GM21526 (cell line): ENCODE results near the gene TSPEAR.
"Not testable (repeated sequence)": the region's sequence is repeated elsewhere in the genome, so short reads cannot be mapped to it uniquely, and the experiment has no call there.

Experiments
- ATAC-seq: cut with Tn5 transposase; IDR thresholded peaks from one replicate; pipeline ENCODE4 v1.9.1; 2021; ENCODE audit warnings: moderate library complexity; ENCODE audit not compliant: unreplicated experiment, low FRiP score

TSPEAR gene

DNA sequence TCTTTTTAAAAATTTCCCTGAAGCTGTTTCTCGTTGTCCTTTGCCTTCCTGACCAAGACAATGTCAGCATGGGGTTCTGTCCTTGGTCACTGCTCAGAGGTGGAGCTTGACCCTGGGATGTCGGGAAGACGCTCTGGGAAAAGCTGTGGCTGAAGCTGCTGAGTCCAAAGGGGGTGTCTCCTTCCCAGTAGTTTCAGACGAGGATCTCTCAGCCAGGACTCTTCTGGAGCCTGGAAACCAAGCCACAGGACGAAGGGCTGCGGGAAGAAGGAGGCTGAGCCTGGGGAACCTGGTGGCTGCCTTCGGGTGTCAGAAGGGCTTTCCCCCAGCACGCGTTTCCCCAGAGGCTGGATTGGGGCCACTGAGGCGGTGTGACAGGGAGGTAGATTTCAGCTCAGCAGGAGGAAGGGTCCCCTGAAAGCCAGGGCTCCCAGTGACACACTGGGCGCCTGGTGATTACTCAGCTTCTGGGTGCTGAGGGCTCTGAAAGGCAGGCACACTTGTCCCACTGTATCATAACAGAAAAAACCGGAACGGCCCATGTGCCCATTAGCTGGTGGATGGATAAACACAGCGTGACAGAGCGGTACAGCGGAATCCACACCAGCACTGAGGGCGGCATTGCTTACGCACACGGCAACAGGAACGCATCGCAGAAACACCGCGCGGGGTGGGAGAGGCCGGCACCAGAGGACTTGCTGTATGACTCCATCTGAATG, 24.4 kb downstream of the TSPEAR start:
- no peak for ATAC-seq

DNA sequence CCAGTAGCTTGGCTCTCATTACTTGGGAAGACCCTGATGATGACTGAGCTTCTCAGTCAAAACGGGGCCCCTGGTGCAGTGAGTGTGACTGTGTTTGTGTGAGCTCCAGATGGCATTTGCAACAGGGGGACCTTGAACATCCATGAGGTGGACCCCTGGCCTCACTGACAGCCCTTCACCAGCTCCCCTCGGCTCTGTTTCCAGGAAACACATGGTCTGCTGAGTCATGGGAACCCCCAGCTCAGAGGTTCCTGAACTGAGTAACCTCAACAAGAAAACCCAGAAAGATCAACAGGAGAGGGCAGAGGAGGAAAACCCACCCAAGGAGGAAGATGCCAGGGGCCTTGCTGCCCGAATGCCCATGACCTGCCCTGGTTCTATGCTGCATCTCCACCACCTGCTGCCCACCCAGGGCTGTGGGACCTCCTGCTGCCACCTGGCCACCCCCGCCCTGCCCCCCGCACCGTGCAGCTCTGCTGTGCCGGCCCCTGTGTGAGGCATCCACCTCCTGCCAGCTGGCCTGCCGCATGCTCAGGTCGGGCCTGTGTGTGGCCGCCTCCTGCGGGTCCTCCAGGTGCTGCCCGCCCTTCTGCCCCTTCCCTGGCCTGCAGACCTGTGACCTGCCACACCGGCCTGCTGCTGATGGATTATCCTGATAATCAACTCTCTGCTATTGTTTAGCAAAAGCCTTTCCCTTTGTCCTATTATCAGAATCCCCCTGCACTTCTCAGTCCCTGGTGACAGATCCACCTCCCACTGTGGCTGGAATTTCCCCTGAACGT, 25.2 kb downstream of the TSPEAR start:
- ATAC-seq: no peak

DNA sequence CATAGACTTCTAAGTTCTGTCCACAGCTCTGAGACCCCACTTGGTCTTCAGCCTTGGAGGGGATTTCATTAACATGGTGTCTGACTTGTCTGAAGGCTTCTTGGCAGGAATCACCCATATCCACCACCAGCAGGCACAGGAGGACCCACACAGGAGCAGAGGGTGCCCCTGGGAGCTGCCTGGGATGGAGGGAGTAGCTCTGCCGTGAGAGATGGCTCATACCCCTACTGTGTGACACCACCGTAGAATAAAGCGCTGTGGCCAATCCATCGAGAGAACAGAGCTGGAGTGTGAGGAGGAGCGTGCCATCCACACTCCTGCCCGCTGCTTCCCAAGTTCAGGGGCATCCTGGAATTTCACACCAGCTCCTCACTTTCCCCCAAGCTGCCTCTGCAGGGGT, 26.3 kb downstream of the TSPEAR start:
- ATAC-seq: not testable (repeated sequence)

DNA sequence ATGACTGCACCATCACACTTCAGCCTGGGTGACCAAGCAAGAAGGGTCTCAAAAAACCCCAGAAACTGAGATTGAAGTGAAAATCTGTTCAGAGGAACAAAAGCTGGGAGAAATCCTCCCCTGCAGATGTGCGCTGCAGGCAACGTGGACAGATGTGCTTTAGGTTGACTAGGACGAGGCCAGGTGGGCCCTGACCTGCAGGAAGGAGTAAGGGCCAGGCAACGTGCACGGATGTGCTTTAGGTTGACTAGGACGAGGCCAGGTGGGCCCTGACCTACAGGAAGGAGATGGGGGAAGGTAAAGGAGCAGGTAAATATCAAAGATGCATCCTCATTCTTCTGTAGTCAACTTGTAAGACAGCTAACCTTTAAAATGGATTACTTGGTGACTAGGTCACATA, 26.9 kb downstream of the TSPEAR start:
- no peak for ATAC-seq

DNA sequence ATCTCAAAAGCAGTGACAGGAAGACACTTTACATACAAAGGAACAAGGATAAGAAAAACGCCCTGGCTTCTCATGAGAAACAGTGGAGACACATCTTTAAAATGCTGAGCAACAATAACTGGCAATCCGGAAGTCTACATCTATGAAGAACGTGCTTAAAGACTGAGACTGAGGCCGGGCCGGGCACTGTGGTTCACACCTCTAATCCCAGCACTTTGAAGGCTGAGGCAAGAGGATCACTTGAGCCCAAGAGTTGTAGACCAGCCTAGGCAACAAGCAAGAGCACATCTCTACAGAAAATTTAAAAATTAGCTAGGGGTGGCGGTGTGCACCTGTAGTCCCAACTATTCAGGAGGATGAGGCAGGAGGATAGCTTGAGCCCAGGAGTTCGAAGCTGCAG, 27.3 kb downstream of the TSPEAR start:
- no peak for ATAC-seq

DNA sequence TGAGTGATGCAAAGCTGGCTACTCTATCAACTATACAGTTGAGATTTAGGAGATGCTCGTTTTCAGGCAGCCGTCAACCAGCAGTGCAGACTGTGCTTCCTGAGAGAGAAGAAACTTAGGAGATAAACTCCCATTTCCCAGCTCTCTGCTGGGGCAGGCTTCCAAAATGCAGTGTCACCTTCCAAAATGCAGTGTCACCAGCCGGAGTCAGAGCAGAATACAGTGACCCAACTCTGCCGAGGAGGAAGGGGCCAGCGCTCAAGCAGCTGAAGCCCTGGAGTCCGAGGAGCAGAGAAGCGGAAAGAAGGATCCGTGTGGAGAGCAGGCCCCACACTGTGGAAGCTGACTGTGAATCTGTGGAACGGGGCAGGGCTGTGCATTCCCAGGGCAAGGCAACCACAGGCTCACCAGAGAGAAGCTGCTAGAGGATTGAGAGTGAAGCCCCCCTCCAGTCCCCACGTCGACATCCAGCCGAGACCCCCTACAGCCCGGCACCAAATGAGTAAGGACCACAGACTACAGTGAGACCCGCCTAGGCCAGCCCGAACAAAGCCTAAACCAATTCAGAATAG, 28.7 kb downstream of the TSPEAR start:
- ATAC-seq: no peak

DNA sequence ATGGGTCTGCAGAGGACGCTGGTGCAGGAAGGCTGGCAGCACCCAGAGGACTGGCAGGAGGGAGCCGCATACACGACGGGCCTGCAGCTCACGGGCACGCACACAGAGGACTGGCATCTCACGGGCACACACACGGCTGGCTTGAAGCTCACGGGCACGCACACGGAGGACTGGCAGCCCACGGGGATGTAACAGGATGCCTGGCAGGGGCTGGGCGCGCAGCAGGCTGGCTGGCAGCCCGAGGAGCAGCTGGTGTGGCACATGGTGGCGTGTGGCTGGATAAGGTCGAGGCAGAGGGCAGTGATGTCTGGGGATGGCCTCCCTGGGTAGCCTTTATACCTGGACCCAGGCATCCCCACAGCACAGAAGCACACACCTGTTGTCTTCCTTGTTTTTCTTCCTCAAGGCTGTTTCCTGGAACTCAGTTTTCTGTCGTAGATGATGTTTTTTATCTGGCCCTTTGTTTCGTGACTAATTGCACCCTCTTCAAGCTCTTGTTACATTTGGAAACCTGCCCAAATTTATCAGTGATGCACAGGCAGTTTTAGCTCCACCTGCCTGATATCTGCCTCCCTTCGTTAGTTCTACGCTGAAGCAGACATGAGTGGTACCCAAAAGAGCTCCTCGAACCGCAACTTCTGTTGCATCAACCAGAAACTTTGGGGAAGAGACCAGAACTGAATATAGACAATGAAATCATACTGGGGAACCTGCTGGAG, 29.4 kb downstream of the TSPEAR start, which contains the start of gene KRTAP12-1:
TSS of gene KRTAP12-1 (minus strand) at position 303 of the 719 bp plus-strand sequence. CDS start at position 263, 40 bp downstream.
- ATAC-seq: no peak

DNA sequence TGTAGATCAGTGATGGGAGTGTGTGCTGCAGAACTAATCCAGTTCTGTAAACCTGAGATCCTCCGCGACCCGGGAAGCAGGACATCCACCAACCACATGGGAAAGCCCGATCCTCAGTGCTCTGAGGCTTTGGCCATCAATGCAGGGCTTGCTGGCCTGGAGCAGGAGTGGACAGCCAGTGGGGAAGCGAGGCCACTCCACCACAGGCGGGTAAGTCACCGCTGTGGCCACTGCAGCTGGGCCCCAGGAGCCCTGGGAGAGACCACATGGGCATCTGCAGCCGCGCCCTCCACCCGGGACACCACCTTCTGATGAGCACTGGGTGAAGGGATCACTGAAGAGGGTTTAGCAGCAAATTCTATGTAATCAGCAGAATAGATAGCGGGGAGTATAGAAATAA, 30.2 kb downstream of the TSPEAR start:
- no peak for ATAC-seq

DNA sequence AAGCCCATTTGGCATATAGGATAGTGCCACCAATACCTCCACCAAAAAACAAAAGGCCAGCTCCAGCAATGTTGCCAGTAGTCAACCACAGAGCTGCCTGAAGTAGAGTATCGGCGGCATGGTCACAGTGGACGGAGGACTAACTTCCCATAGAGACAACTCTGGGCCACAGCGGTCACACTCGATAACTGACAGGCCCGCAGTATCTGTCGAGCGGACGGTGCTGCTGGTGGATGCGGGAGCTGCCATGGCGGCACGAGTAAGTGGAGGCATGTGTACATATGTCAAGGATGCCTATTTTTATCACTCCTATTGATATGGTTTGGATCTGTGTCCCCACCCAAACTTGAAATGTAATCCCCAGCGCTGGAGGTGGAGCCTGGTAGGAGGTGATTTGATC, 33.5 kb downstream of the TSPEAR start:
- ATAC-seq: no peak

DNA sequence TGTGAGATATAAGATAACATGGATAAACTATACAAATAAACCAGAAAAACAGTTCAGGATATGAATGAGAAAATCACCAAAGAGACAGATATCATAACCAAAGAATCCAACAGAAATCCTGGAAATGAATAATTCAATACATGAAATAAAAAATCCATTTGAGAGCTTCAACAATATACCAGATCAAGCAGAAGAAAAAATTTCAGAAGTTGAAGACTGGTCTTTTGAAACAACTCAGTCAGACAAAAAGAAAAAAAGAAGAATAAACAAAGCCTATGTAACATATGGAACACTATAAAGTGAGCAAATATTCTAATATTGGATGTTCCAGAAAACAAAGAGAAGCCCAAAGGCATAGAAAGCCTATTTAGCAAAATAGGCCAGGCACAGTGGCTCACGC, 39.5 kb downstream of the TSPEAR start:
- no peak for ATAC-seq

DNA sequence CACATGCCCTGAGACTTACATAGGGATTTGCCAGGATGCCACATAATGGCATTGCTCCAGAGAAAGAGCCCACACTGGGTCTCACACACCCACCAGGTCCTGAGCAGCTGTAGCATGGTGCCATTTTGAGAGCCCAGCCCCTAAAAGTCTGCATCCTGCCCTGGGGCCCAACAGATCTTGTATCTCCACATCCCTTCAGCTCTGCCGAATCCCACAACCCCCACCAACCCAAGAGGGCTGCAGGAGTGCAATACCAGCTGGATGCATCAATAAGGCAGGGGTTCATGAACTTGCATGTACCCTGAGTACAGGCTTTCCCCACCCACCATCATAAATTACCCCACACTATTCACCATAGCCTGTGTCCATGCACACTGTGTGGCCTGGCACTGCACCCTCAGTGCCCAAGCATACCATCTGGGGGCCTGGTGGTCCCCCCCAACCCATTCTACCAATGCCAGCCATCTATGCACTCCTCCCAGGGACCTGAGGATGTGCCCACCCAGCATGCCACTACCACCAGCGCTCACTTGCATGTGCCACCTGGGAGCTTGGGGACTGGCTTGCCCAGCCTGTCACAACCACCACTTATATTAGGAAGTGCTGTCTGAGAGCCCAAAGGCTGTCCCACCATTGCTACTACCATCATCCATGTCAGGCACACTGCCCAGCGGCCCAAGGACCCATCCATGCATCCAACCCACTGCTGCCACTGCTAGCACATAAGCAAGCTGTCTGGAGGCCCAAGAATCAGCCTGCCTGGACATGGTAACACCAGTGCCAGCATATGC, 40.5 kb downstream of the TSPEAR start:
- no peak for ATAC-seq

DNA sequence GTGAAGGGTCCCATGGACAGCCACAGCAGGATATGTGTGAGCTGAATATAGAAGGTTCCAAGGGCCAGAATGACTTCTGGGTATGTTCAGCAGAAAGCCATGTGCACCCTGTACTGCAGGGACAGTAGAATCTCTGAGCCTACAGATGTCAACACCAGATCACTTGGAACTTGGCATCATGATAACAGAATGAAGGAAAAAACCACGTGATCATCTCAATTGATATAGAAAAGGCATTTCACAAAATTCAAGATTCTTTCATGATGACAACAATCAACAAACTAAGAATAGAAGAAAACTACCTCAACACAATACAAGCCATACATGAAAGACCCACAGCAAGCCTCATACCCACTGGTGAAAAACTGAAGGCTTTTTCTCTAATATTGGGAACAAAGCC, 43.8 kb downstream of the TSPEAR start:
- no peak for ATAC-seq

DNA sequence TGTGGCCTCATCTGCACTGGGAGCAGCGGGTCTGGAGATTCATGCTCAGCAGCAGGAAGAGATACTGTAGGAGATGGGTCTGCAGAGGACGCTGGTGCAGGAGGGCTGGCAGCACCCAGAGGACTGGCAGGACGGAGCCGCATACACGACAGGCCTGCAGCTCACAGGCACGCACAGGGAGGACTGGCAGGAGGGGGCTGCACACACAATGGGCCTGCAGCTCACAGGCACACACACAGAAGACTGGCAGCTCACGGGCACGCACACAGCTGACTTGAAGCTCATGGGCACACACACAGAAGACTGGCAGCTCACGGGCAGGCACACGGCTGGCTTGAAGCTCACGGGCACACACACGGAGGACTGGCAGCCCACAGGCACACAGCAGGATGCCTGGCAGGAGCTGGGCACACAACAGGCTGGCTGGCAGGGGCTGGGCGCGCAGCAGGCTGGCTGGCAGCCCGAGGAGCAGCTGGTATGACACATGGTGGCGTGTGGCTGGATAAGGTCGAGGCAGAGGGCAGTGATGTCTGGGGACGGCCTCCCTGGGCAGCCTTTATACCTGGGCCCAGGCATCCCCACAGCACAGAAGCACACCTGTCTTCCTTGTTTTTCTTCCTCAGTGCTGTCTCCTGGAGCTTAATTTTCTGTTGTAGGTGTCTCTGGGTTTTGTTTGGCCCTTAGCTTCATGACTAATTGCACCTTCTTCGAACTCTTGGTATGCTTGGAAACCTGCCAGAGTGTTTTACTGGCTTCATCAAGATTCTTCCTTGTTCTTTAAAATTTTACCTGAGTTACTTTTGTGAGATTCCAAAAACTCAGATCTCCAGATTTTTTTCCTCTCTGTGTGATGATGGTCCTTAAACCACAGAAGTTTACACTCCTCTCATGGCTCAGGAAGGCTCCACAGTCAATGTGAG, 44.7 kb downstream of the TSPEAR start, which contains the start of gene KRTAP12-2:
TSS of gene KRTAP12-2 (minus strand) at position 527 of the 920 bp plus-strand sequence. CDS start at position 486, 41 bp downstream.
- ATAC-seq: no peak

DNA sequence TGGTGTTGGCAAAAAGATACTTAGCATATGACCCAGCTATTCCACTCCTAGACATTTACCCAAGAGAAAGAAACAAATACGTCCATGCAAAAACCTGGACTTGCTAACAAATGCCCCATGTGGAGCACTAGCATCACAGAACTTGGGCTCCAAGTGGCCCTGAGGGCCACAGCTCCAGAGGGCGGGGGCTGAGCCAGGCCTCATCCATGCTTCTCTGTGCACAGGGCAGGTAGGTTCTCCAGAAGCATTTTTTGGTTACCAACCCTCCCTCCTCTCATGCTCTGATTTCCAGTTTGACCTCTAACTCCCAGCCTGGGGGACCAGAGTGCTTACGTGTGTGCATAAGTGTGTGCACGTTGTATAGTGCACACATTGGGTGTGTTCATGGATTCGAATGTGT, 46.7 kb downstream of the TSPEAR start:
- ATAC-seq: no peak

DNA sequence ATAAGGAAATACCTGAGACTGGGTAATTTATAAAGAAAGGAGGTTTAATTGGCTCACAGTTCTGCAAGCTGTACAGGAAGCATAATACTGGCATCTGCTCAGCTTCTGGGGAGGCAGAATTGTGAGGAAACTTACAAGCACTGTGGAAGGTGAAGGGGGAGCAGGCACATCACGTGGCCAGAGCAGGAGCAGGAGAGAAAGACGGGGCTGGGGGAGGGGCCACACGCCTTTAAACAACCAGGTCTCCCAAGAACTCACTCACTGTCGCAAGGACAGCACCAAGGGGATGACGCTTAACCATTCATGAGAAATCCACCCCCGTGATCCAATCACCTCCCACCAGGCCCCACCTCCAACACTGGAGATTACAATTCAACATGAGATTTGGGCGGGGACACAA, 49.8 kb downstream of the TSPEAR start:
- not testable (repeated sequence) for ATAC-seq

DNA sequence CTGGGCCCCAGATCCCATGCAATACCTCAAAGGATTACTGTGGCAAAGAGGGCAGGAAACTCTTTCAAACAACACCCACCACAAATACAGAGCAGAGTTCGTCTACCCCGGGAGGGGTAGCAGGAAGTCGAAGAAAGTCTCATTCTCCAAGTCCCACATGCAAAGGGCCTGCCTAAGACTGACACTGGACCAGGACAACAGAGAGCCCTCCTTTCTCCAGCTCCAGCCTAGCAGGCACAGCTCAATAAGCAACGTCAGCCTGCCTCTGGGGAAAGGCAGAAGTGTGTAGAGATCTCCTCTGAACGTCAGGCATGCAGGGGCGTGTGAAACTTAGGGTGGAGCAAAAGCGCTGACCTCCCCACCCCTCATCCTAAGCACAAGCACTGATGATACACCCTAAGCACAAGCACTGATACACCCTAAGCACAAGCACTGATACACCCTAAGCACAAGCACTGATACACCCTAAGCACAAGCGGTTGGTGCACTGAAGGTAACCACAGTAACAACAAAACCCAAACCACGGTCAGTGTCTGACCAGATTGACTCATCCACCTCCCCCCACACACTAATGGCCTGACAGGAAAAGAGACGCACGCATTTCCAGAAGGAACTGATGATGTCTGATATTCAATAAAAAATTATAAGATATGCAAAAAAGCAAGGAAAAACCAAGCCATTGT, 52.3 kb downstream of the TSPEAR start:
- no peak for ATAC-seq

DNA sequence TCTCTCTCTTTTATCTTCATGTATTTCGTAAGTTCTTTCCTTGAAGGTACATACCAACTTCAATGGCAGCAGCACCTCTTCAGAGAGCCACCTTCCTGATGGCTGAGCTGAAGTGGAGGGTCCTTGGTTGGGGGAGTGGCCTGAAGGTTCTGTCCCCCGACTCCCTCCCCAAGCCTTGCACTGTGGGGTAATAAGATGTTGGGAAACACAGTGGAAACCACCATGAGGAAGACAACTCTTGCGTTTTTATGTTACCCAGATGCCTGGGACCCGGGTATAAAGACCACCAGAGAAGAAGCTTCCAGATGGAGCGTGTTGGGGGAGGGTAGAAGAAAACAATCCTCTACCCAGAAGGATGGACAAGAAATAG, 52.8 kb downstream of the TSPEAR start:
- ATAC-seq: no peak
